WTC11 (cell line): ENCODE measurements around the gene LATS2. TPM values are rescaled to one million over a fixed set of nuclear protein-coding genes. Genes with fewer than 3 reads are reported as not detected.

Source experiments
- ATAC-seq: fragments of 200-7000 bp; cut with Tn5 transposase; 2 replicates; pipeline ENCODE4 v1.10.0; 2021; ENCODE audit warnings: mild to moderate bottlenecking, moderate library complexity
- Bru-seq: library from RNA; stranded (reverse); fragments of 400-500 nt; gene quantifications from one replicate; lab custom pipeline; 2021; lab: Mats Ljungman, UMichigan
- CTCF ChIA-PET: fragments of 300-600 bp; sonication (Branson Sonifier 250); formaldehyde crosslinking; loops from one replicate; lab custom pipeline; 2021; ENCODE audit warnings: antibody characterized with exemption; lab: Charles Lee
- POLR2A ChIA-PET: fragments of 350-600 bp; sonication (Branson Sonifier 250); formaldehyde crosslinking; loops from one replicate; lab custom pipeline; 2021; ENCODE audit warnings: antibody characterized with exemption; lab: Charles Lee
- DNase-seq: peaks from one replicate; pipeline ENCODE4 v3.0.0; 2021; ENCODE audit warnings: low spot score
- H3K27ac Mint-ChIP-seq: 2 replicates; pipeline ENCODE4 v1.8.0; 2021; ENCODE audit warnings: mixed read lengths
- H3K27me3 Mint-ChIP-seq: 2 replicates; pipeline ENCODE4 v1.8.0; 2021; ENCODE audit warnings: low read depth, mild to moderate bottlenecking, moderate library complexity, mixed read lengths
- H3K36me3 Mint-ChIP-seq: 2 replicates; pipeline ENCODE4 v1.8.0; 2021; ENCODE audit warnings: mixed read lengths
- H3K4me1 Mint-ChIP-seq: 2 replicates; pipeline ENCODE4 v1.8.0; 2022; ENCODE audit warnings: mixed read lengths
- H3K4me3 Mint-ChIP-seq: 2 replicates; pipeline ENCODE4 v1.8.0; 2021; ENCODE audit warnings: mild to moderate bottlenecking, moderate library complexity, mixed read lengths
- H3K9me3 Mint-ChIP-seq: 2 replicates; pipeline ENCODE4 v1.8.0; 2021; ENCODE audit warnings: mixed read lengths
- CREM ChIP-seq: sonication (generic); formaldehyde crosslinking; IDR thresholded peaks from 2 replicates; pipeline ENCODE4 v1.8.1; 2022; ENCODE audit warnings: mild to moderate bottlenecking, missing genetic modification reagents, moderate library complexity
- ESRRA ChIP-seq: sonication (generic); formaldehyde crosslinking; IDR thresholded peaks from 2 replicates; pipeline ENCODE4 v1.8.1; 2022; ENCODE audit warnings: mild to moderate bottlenecking, missing genetic modification reagents, borderline replicate concordance
- ETV6 ChIP-seq: sonication (generic); formaldehyde crosslinking; IDR thresholded peaks from 2 replicates; pipeline ENCODE4 v1.8.1; 2022; ENCODE audit warnings: mild to moderate bottlenecking, missing genetic modification reagents
- FOXP1 ChIP-seq: sonication (generic); formaldehyde crosslinking; IDR thresholded peaks from 2 replicates; pipeline ENCODE4 v1.8.0; 2022; ENCODE audit warnings: missing genetic modification reagents, mild to moderate bottlenecking, moderate library complexity, borderline replicate concordance
- FOXP4 ChIP-seq: sonication (generic); formaldehyde crosslinking; IDR thresholded peaks from 2 replicates; pipeline ENCODE4 v1.8.0; 2022; ENCODE audit warnings: mild to moderate bottlenecking, missing genetic modification reagents
- HMGXB4 ChIP-seq: sonication (generic); formaldehyde crosslinking; IDR thresholded peaks from 2 replicates; pipeline ENCODE4 v1.8.1; 2023; ENCODE audit warnings: mild to moderate bottlenecking, moderate library complexity, missing genetic modification reagents
- MAX ChIP-seq: sonication (generic); formaldehyde crosslinking; IDR thresholded peaks from 2 replicates; pipeline ENCODE4 v1.8.0; 2022; ENCODE audit warnings: mild to moderate bottlenecking, missing genetic modification reagents
- PRDM15 ChIP-seq: sonication (generic); formaldehyde crosslinking; IDR thresholded peaks from 2 replicates; pipeline ENCODE4 v1.8.0; 2022; ENCODE audit warnings: missing genetic modification reagents
- PREB ChIP-seq: sonication (generic); formaldehyde crosslinking; IDR thresholded peaks from 2 replicates; pipeline ENCODE4 v1.8.1; 2022; ENCODE audit warnings: mild to moderate bottlenecking, missing genetic modification reagents, moderate library complexity, borderline replicate concordance
- USF1 ChIP-seq: sonication (generic); formaldehyde crosslinking; IDR thresholded peaks from 2 replicates; pipeline ENCODE4 v1.8.0; 2022; ENCODE audit warnings: mild to moderate bottlenecking, missing genetic modification reagents
- ZNF121 ChIP-seq: sonication (generic); formaldehyde crosslinking; IDR thresholded peaks from 2 replicates; pipeline ENCODE4 v1.8.0; 2023; ENCODE audit warnings: missing genetic modification reagents
- ZNF532 ChIP-seq: fragments of 250-450 bp; sonication (Bioruptor Pico); IDR thresholded peaks from 2 replicates; pipeline ENCODE4 v1.9.0; 2021; ENCODE audit warnings: mild to moderate bottlenecking, borderline replicate concordance
- long read RNA-seq, 3 experiments: library from RNA in 1 of 3; library from capped mRNA in 1 of 3; library from polyadenylated mRNA in 1 of 3; unstranded in 2 of 3; stranded (forward) in 1 of 3; transcript quantifications; one replicate each; pipeline ENCODE4 v2.0.0, GENCODE V29; 2021
- total RNA-seq: library from RNA; stranded (reverse); gene quantifications from 3 replicates; pipeline ENCODE4 v1.2.3, GENCODE V29; 2021
- TF ChIP-seq, protein P1 (sequence below): sonication (generic); formaldehyde crosslinking; IDR thresholded peaks from 2 replicates; pipeline ENCODE4 v1.8.1; 2023; ENCODE audit warnings: mild to moderate bottlenecking, missing genetic modification reagents, moderate library complexity
- TF ChIP-seq, protein P2 (sequence below): sonication (generic); formaldehyde crosslinking; IDR thresholded peaks from 2 replicates; pipeline ENCODE4 v1.8.1; 2022; ENCODE audit warnings: mild to moderate bottlenecking, moderate library complexity, missing genetic modification reagents
- TF ChIP-seq, protein P3 (sequence below): sonication (generic); formaldehyde crosslinking; IDR thresholded peaks from 2 replicates; pipeline ENCODE4 v1.8.1; 2023; ENCODE audit warnings: mild to moderate bottlenecking, missing genetic modification reagents, moderate library complexity

Gene LATS2
- total RNA-seq (27.5 to 31.2 TPM (median 28.9 TPM) in 3 replicates), Bru-seq, nascent RNA (percentile 84 among the genes with signal in this experiment)
- long read RNA-seq, experiment 1, full-length matches to known transcripts, result 25 of 56 reads
- long read RNA-seq, experiment 1, partial matches to known transcripts, result 14 of 56 reads
- long read RNA-seq, experiment 1, other reads (novel, unspliced or antisense), result 17 of 56 reads
- long read RNA-seq, experiment 2, full-length matches to known transcripts, result 3 of 25 reads
- long read RNA-seq, experiment 2, partial matches to known transcripts, result 17 of 25 reads
- long read RNA-seq, experiment 2, other reads (novel, unspliced or antisense), result 5 of 25 reads
- long read RNA-seq, experiment 3, result 0 reads

DNA sequence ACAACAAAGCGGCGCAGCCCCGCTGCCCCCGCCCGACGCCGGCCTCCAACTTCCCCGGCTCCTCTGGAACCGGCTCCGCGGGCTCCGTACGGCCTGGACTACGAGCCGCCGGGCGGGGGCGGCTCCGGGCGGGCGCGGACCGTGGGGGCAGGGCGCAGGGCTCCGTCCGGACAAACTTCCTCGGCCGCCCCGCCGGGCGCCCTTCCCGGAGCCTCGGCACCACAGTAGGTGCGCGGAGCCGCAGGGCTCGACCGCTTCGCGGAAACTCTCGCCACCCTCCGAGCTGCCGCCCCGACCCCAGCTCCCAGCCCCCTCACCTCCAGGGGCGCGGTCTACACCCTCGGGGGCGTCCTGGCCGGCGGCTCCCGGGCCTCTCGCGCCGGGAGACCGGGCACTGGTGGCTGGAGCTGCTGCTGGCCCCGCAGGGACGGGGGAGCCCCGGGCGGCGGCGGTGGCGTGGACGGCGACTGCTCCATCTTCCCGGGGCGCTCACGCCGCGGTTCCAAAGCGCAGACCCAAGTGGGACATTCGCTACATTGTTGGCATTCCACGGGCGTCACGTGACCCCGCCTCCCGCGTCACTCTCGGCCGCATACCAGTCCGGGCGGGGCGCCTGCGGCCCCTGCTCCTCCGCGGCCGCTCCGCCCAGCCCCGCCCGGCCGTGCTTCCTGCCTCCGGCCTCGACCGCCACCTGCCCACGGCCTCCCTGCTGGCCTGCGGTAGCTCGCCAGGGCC is at the start of gene LATS2:
LATS2 (minus strand) TSS at position 558 of the 735 bp plus-strand sequence. CDS start 15,560 bp downstream, outside the sequence.
- ChIA-PET CTCF (interaction anchor here (0.8 to 1.1 kb wide), 6 partner anchors 11 to 119 kb away, joined by 3 read pairs; no protein-coding TSS in a partner anchor), POLR2A (interaction anchor here (0.5 to 4.0 kb wide), 10 partner anchors 10 to 238 kb away, joined by 3 to 22 read pairs (median 4); partner anchors contain the start of genes MRPL57 and SKA3)
- peak within 1 kb of the TSS; percentile 77 for H3K4me3 Mint-ChIP-seq
- H3K27me3 Mint-ChIP-seq, result no peaks in the 10 kb centered on the region
- peaks cover 43% of the 10 kb centered on the region for H3K4me1 Mint-ChIP-seq
- peak; percentile 98 for DNase-seq
- H3K36me3 Mint-ChIP-seq, result no peaks in the 10 kb centered on the region
- peak within 1 kb of the TSS; percentile 94 for H3K27ac Mint-ChIP-seq
- ATAC-seq, result peak; percentile 87
- no peaks in the 10 kb centered on the region for H3K9me3 Mint-ChIP-seq
- TF ChIP-seq ZNF121 (0 out of 2 replicates have a peak, but pooled peaks have one; percentile 7), FOXP4 (CRISPR knock-in tag) (peak; percentile 89), HMGXB4 (CRISPR knock-in tag) (peak; percentile 65; the same call in 1 of the 2 replicates), CREM (CRISPR knock-in tag) (peak; percentile 41), PRDM15 (CRISPR knock-in tag) (0 out of 2 replicates have a peak, but pooled peaks have one; percentile 22), ETV6 (peak; percentile 86), FOXP1 (peak; percentile 36; the same call in 1 of the 2 replicates), ZNF532 (CRISPR knock-in tag) (no peak), USF1 (peak; percentile 96), ESRRA (no peak), PREB (no peak), MAX (CRISPR knock-in tag) (0 out of 2 replicates have a peak, but pooled peaks have one; percentile 56)
- TF ChIP-seq, protein P1, sequence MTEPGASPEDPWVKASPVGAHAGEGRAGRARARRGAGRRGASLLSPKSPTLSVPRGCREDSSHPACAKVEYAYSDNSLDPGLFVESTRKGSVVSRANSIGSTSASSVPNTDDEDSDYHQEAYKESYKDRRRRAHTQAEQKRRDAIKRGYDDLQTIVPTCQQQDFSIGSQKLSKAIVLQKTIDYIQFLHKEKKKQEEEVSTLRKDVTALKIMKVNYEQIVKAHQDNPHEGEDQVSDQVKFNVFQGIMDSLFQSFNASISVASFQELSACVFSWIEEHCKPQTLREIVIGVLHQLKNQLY (CRISPR knock-in tag), result no peak
- TF ChIP-seq, protein P2, sequence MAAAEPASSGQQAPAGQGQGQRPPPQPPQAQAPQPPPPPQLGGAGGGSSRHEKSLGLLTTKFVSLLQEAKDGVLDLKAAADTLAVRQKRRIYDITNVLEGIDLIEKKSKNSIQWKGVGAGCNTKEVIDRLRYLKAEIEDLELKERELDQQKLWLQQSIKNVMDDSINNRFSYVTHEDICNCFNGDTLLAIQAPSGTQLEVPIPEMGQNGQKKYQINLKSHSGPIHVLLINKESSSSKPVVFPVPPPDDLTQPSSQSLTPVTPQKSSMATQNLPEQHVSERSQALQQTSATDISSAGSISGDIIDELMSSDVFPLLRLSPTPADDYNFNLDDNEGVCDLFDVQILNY (CRISPR knock-in tag), result peak; percentile 71; the same call in 1 of the 2 replicates
- TF ChIP-seq, protein P3, sequence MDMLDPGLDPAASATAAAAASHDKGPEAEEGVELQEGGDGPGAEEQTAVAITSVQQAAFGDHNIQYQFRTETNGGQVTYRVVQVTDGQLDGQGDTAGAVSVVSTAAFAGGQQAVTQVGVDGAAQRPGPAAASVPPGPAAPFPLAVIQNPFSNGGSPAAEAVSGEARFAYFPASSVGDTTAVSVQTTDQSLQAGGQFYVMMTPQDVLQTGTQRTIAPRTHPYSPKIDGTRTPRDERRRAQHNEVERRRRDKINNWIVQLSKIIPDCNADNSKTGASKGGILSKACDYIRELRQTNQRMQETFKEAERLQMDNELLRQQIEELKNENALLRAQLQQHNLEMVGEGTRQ (CRISPR knock-in tag), result peak; percentile 98
